Fibroblast of skin of left biceps (primary cell): ENCODE measurements around the gene ERBB3.

Experiments used
- DNase-seq, 2 experiments: peaks; one replicate each; pipeline ENCODE4 v3.0.0-alpha.2; 2013; ENCODE audit warnings: low read depth in 2 of 2

ERBB3 gene

GRCh38 chr12:56078931-56079722 lies 838 bp upstream of the ERBB3 start:
- peak in 1 of 2 experiments; percentile 4 for DNase-seq

- no peak for DNase-seq
Measured at GRCh38 chr12:56080556-56081138, 682 bp downstream of the ERBB3 start.

- DNase-seq = no peak
Measured at GRCh38 chr12:56081393-56082347, 1.7 kb downstream of the ERBB3 start.

GRCh38 chr12:56082382-56082781 lies 2.4 kb downstream of the ERBB3 start:
- DNase-seq = no peak

- no peak for DNase-seq
Measured at GRCh38 chr12:56082967-56083366, 3.0 kb downstream of the ERBB3 start.

- DNase-seq = no peak
Measured at GRCh38 chr12:56084958-56085543, 5.1 kb downstream of the ERBB3 start.

- DNase-seq = no peak
Measured at GRCh38 chr12:56086096-56086495, 6.1 kb downstream of the ERBB3 start.

- no peak for DNase-seq
Measured at GRCh38 chr12:56086608-56087007, 6.6 kb downstream of the ERBB3 start.

- no peak for DNase-seq
Measured at GRCh38 chr12:56087220-56087619, 7.3 kb downstream of the ERBB3 start.

GRCh38 chr12:56097738-56098137 lies 17.8 kb downstream of the ERBB3 start:
- no peak for DNase-seq

GRCh38 chr12:56098592-56098991 lies 18.6 kb downstream of the ERBB3 start:
- no peak for DNase-seq

- DNase-seq = no peak
Measured at GRCh38 chr12:56099787-56100186, 19.8 kb downstream of the ERBB3 start.

GRCh38 chr12:56101045-56101444 lies 21.1 kb downstream of the ERBB3 start:
- DNase-seq = no peak

GRCh38 chr12:56102683-56103065 lies 22.7 kb downstream of the ERBB3 start:
- DNase-seq = no peak

- DNase-seq = no peak
Measured at GRCh38 chr12:56103066-56103711, 23.2 kb downstream of the ERBB3 start.

GRCh38 chr12:56103823-56104108 lies 23.8 kb downstream of the ERBB3 start:
- DNase-seq = no peak

GRCh38 chr12:56104109-56104814 lies 24.3 kb downstream of the ERBB3 start, which contains the start of gene PA2G4:
Gene PA2G4, plus strand, starts transcription at chr12:56104559. Its CDS starts 179 bp downstream, at chr12:56104738.
- DNase-seq = peak; percentile 95 to 97

GRCh38 chr12:56104815-56105608 lies 25.0 kb downstream of the ERBB3 start:
- DNase-seq = no peak

- DNase-seq = no peak
Measured at GRCh38 chr12:56105609-56105902, 25.6 kb downstream of the ERBB3 start.

- DNase-seq = no peak
Measured at GRCh38 chr12:56107242-56107641, 27.3 kb downstream of the ERBB3 start.
